Measurements from ENCODE around the gene FAM193B. TPM values are rescaled to one million over a fixed set of nuclear protein-coding genes. Genes with fewer than 3 reads are reported as not detected.

The FAM193B gene
- total RNA-seq, 4 donors from 2014 or later = 77.1 to 205 (median 177) TPM

- TF ChIP-seq, protein P1, sequence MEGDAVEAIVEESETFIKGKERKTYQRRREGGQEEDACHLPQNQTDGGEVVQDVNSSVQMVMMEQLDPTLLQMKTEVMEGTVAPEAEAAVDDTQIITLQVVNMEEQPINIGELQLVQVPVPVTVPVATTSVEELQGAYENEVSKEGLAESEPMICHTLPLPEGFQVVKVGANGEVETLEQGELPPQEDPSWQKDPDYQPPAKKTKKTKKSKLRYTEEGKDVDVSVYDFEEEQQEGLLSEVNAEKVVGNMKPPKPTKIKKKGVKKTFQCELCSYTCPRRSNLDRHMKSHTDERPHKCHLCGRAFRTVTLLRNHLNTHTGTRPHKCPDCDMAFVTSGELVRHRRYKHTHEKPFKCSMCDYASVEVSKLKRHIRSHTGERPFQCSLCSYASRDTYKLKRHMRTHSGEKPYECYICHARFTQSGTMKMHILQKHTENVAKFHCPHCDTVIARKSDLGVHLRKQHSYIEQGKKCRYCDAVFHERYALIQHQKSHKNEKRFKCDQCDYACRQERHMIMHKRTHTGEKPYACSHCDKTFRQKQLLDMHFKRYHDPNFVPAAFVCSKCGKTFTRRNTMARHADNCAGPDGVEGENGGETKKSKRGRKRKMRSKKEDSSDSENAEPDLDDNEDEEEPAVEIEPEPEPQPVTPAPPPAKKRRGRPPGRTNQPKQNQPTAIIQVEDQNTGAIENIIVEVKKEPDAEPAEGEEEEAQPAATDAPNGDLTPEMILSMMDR (IDR thresholded peaks at IDR 0.05) = peak in 5 of 6 experiments; percentile 14 to 39 (median 34)
- TF ChIP-seq POLR2A (IDR thresholded peaks at IDR 0.05) = peak; percentile 82 to 93
Observed at GRCh38 chr5:177592010-177592834, 37.9 kb upstream of the FAM193B start, which contains the start of gene TMED9. TMED9 (plus strand) TSS chr5:177592203; CDS start chr5:177592215, 12 bp downstream.

GRCh38 chr5:177591690-177592009, 37.3 kb upstream of the FAM193B start:
- Histone ChIP-seq H3K27me3 (no peaks in the 10 kb centered on the region), H3K4me1 (peaks cover 0 to 10% (median 0%) of the 10 kb centered on the region in 4 donors), H3K4me3 (peak overlapping the region; percentile 75 to 99 (median 94)), H3K27ac (peak overlapping the region; percentile 74 to 88 (median 84)), H3K9me3 (no peaks in the 10 kb centered on the region), H3K36me3 (peaks cover 0 to 32% (median 0%) of the 10 kb centered on the region in 3 donors)
- peak in 1 of 3 donors; percentile 35 for DNase-seq
- TF ChIP-seq, protein P1 (IDR thresholded peaks at IDR 0.05) = no peak
- TF ChIP-seq POLR2A (IDR thresholded peaks at IDR 0.05) = no peak

More at GRCh38 chr5:177592010-177592834, 37.9 kb upstream of the FAM193B start, which contains the start of gene TMED9:
- Histone ChIP-seq H3K36me3 (peaks cover 0 to 33% (median 0%) of the 10 kb centered on the region in 3 donors), H3K4me3 (peak within 1 kb of the TSS; percentile 75 to 99 (median 94)), H3K27me3 (no peaks in the 10 kb centered on the region), H3K4me1 (peaks cover 0 to 10% (median 0%) of the 10 kb centered on the region in 4 donors), H3K9me3 (no peaks in the 10 kb centered on the region), H3K27ac (peak within 1 kb of the TSS; percentile 74 to 88 (median 84))
- DNase-seq = peak; percentile 83 to 94 (median 93)

DNA sequence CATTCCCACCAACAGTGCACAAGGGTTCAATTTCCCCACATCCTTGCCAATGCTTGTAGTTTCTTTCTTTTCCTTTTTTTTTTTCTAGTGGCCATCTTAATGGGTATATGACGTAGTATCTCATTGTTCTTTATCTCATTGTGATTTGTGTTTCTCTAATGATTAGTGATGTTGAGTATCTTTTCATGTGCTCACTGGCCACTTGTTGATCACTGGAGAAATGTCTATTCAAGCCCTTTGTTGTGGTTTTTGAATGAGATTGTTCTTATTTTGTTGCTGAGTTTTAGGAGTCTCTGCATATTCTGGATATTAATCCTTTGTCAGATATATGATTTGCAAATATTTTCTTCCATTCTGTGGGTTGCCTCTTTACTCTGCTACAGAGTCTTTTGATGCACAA, 36.0 kb upstream of the FAM193B start:
- Histone ChIP-seq H3K4me3 (no peak overlapping the region), H3K4me1 (peaks cover 0 to 10% (median 0%) of the 10 kb centered on the region in 4 donors), H3K9me3 (no peaks in the 10 kb centered on the region), H3K27me3 (no peaks in the 10 kb centered on the region), H3K27ac (no peak overlapping the region), H3K36me3 (peaks cover 0 to 20% (median 0%) of the 10 kb centered on the region in 3 donors)
- TF ChIP-seq, protein P1 (IDR thresholded peaks at IDR 0.05) = no peak
- TF ChIP-seq POLR2A (IDR thresholded peaks at IDR 0.05) = no peak
- no peak for DNase-seq

- no peak for DNase-seq
- TF ChIP-seq POLR2A (IDR thresholded peaks at IDR 0.05) = no peak
- TF ChIP-seq, protein P1 (IDR thresholded peaks at IDR 0.05) = no peak
- no peaks in the 10 kb centered on the region for H3K9me3 ChIP-seq
- H3K27ac ChIP-seq = no peak overlapping the region
- peaks cover 0 to under 1% (median 0%) of the 10 kb centered on the region in 3 donors for H3K36me3 ChIP-seq
- no peaks in the 10 kb centered on the region for H3K27me3 ChIP-seq
- peaks cover 0 to 9% (median 0%) of the 10 kb centered on the region in 4 donors for H3K4me1 ChIP-seq
- H3K4me3 ChIP-seq = no peak overlapping the region
Observed at GRCh38 chr5:177588413-177588909, 34.1 kb upstream of the FAM193B start.

DNA sequence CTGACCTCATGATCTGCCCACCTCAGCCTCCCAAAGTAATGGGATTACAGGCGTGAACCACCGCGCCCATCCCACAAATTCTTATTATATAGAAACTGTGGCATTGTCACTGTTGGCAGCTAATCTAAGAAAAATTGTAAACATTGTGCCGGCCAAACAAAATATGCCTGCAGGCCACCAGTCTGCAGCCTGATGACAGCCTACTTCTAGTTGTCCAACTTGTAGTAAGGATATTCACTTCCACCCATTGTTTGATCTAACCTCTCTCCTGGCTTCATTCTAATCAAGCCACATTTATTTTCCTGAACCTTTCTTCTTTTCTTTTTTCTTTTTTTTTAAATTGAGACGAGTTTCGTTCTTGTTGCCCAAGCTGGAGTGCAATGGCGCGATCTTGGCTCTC, 24.0 kb upstream of the FAM193B start:
- Histone ChIP-seq H3K4me3 (no peak overlapping the region), H3K9me3 (no peaks in the 10 kb centered on the region), H3K36me3 (no peaks in the 10 kb centered on the region), H3K4me1 (no peaks in the 10 kb centered on the region), H3K27me3 (no peaks in the 10 kb centered on the region), H3K27ac (no peak overlapping the region)
- no peak for DNase-seq
- TF ChIP-seq, protein P1 (IDR thresholded peaks at IDR 0.05) = no peak
- no peak for TF ChIP-seq POLR2A (IDR thresholded peaks at IDR 0.05)

Data from Peyer's patch (tissue), 4 donors.